Activated CD4-positive, alpha-beta memory T cell treated with anti-CD3 and anti-CD28 coated beads, Interleukin-2, amount 10 ng/mL, durations not matched to agents 7 days and 5 days (primary cell): ENCODE measurements around the gene ORM1. TPM values are rescaled to one million over a fixed set of nuclear protein-coding genes. Genes with fewer than 3 reads are reported as not detected.

ENCODE experiments used
- CTCF ChIA-PET: fragments of 350-600 bp; sonication (Branson Sonifier 250); formaldehyde crosslinking; loops from one replicate; lab custom pipeline; 2021; ENCODE audit warnings: antibody characterized with exemption, inconsistent platforms; lab: Charles Lee
- POLR2A ChIA-PET: fragments of 350-600 bp; sonication (Branson Sonifier 250); formaldehyde crosslinking; loops from one replicate; lab custom pipeline; 2021; ENCODE audit warnings: antibody characterized with exemption; lab: Charles Lee
- DNase-seq: peaks from one replicate; pipeline ENCODE4 v3.0.0-alpha.2; 2020
- H3K27ac Mint-ChIP-seq: one replicate; pipeline ENCODE4 v1.8.0; 2021; ENCODE audit warnings: mild to moderate bottlenecking, mixed read lengths
- H3K27me3 Mint-ChIP-seq: one replicate; pipeline ENCODE4 v1.8.0; 2021; ENCODE audit warnings: mixed read lengths
- H3K36me3 Mint-ChIP-seq: one replicate; pipeline ENCODE4 v1.8.0; 2021; ENCODE audit warnings: low read depth, mixed read lengths
- H3K4me1 Mint-ChIP-seq: one replicate; pipeline ENCODE4 v1.8.0; 2021; ENCODE audit warnings: mixed read lengths
- H3K4me3 Mint-ChIP-seq: one replicate; pipeline ENCODE4 v1.8.0; 2021; ENCODE audit warnings: mild to moderate bottlenecking, mixed read lengths
- H3K9me3 Mint-ChIP-seq: one replicate; pipeline ENCODE4 v1.8.0; 2021; ENCODE audit warnings: mixed read lengths
- total RNA-seq, 2 experiments: library from RNA; stranded (reverse); gene quantifications; one replicate each; pipeline ENCODE4 v1.2.3, GENCODE V29; 2021

The ORM1 gene
- total RNA-seq, 2 experiments from 2014 or later: not detected

- DNase-seq: no peak
- H3K4me3 Mint-ChIP-seq: no peak overlapping the region
- CTCF ChIA-PET: interaction anchor here (0.6 to 3.3 kb wide), 23 partner anchors 9 to 1262 kb away, joined by 3 to 34 read pairs (median 5); partner anchors contain the start of gene COL27A1
- H3K4me1 Mint-ChIP-seq: no peaks in the 10 kb centered on the region
- peaks cover 6% of the 10 kb centered on the region for H3K27me3 Mint-ChIP-seq
- H3K9me3 Mint-ChIP-seq: peaks cover 10% of the 10 kb centered on the region
- H3K36me3 Mint-ChIP-seq: no peaks in the 10 kb centered on the region
- POLR2A ChIA-PET: interaction anchor here (1.0 kb wide), 1 partner anchor 208 kb away, joined by 5 read pairs; no protein-coding TSS in a partner anchor
- no peak overlapping the region for H3K27ac Mint-ChIP-seq
Observed at GRCh38 chr9:114290561-114290986, 32.3 kb upstream of the ORM1 start.

GRCh38 chr9:114291064-114291474, 31.8 kb upstream of the ORM1 start:
- CTCF ChIA-PET: interaction anchor here (0.6 to 3.3 kb wide), 24 partner anchors 9 to 1262 kb away, joined by 3 to 34 read pairs (median 4); partner anchors contain the start of gene COL27A1
- no peaks in the 10 kb centered on the region for H3K4me1 Mint-ChIP-seq
- no peak overlapping the region for H3K27ac Mint-ChIP-seq
- peaks cover 6% of the 10 kb centered on the region for H3K27me3 Mint-ChIP-seq
- peaks cover 12% of the 10 kb centered on the region for H3K9me3 Mint-ChIP-seq
- no peaks in the 10 kb centered on the region for H3K36me3 Mint-ChIP-seq
- H3K4me3 Mint-ChIP-seq: no peak overlapping the region
- POLR2A ChIA-PET: interaction anchor here (1.0 kb wide), 1 partner anchor 208 kb away, joined by 5 read pairs; no protein-coding TSS in a partner anchor
- DNase-seq: peak; percentile 73

- Mint-ChIP-seq H3K4me3 (no peak overlapping the region), H3K27ac (no peak overlapping the region), H3K4me1 (no peaks in the 10 kb centered on the region), H3K27me3 (peaks cover 7% of the 10 kb centered on the region), H3K9me3 (peaks cover 13% of the 10 kb centered on the region), H3K36me3 (no peaks in the 10 kb centered on the region)
- POLR2A ChIA-PET: no interaction called here
- DNase-seq: no peak
- CTCF ChIA-PET: interaction anchor here (1.0 to 3.3 kb wide), 6 partner anchors 27 to 210 kb away, joined by 3 to 34 read pairs (median 6); partner anchors contain the start of gene COL27A1
Observed at GRCh38 chr9:114291886-114292590, 30.9 kb upstream of the ORM1 start.

- H3K27me3 Mint-ChIP-seq: peaks cover 7% of the 10 kb centered on the region
- no peak overlapping the region for H3K4me3 Mint-ChIP-seq
- no peak overlapping the region for H3K27ac Mint-ChIP-seq
- H3K4me1 Mint-ChIP-seq: no peaks in the 10 kb centered on the region
- ChIA-PET CTCF (interaction anchor here (0.7 to 1.4 kb wide), 2 partner anchors 187 to 203 kb away, joined by 4 to 6 read pairs; no protein-coding TSS in a partner anchor), POLR2A (no interaction called here)
- H3K36me3 Mint-ChIP-seq: no peaks in the 10 kb centered on the region
- peaks cover 13% of the 10 kb centered on the region for H3K9me3 Mint-ChIP-seq
- no peak for DNase-seq
Observed at GRCh38 chr9:114294664-114295063, 28.2 kb upstream of the ORM1 start.

- ChIA-PET CTCF (no interaction called here), POLR2A (no interaction called here)
- H3K9me3 Mint-ChIP-seq: peaks cover 13% of the 10 kb centered on the region
- H3K4me1 Mint-ChIP-seq: no peaks in the 10 kb centered on the region
- H3K27me3 Mint-ChIP-seq: peaks cover 7% of the 10 kb centered on the region
- no peak overlapping the region for H3K4me3 Mint-ChIP-seq
- H3K27ac Mint-ChIP-seq: no peak overlapping the region
- no peaks in the 10 kb centered on the region for H3K36me3 Mint-ChIP-seq
- no peak for DNase-seq
Observed at GRCh38 chr9:114296338-114296737, 26.6 kb upstream of the ORM1 start.

- H3K27ac Mint-ChIP-seq: no peak overlapping the region
- POLR2A ChIA-PET: no interaction called here
- no peaks in the 10 kb centered on the region for H3K36me3 Mint-ChIP-seq
- H3K4me1 Mint-ChIP-seq: no peaks in the 10 kb centered on the region
- H3K4me3 Mint-ChIP-seq: no peak overlapping the region
- CTCF ChIA-PET: interaction anchor here (1.3 to 1.6 kb wide), 2 partner anchors 9 to 217 kb away, joined by 3 to 6 read pairs; no protein-coding TSS in a partner anchor
- DNase-seq: peak; percentile 12
- H3K27me3 Mint-ChIP-seq: peaks cover 2% of the 10 kb centered on the region
- peaks cover 12% of the 10 kb centered on the region for H3K9me3 Mint-ChIP-seq
Observed at GRCh38 chr9:114299286-114300152, 23.4 kb upstream of the ORM1 start.

GRCh38 chr9:114300153-114300845, 22.6 kb upstream of the ORM1 start:
- peak; percentile 14 for DNase-seq
- H3K9me3 Mint-ChIP-seq: peaks cover 4% of the 10 kb centered on the region
- no peaks in the 10 kb centered on the region for H3K4me1 Mint-ChIP-seq
- no peak overlapping the region for H3K4me3 Mint-ChIP-seq
- peaks cover 2% of the 10 kb centered on the region for H3K27me3 Mint-ChIP-seq
- CTCF ChIA-PET: interaction anchor here (1.6 kb wide), 1 partner anchor 10 kb away, joined by 6 read pairs; no protein-coding TSS in a partner anchor
- H3K27ac Mint-ChIP-seq: no peak overlapping the region
- no peaks in the 10 kb centered on the region for H3K36me3 Mint-ChIP-seq
- POLR2A ChIA-PET: no interaction called here

- POLR2A ChIA-PET: no interaction called here
- CTCF ChIA-PET: no interaction called here
- peaks cover under 1% of the 10 kb centered on the region for H3K9me3 Mint-ChIP-seq
- no peak overlapping the region for H3K27ac Mint-ChIP-seq
- H3K27me3 Mint-ChIP-seq: peaks cover 2% of the 10 kb centered on the region
- no peak overlapping the region for H3K4me3 Mint-ChIP-seq
- no peaks in the 10 kb centered on the region for H3K4me1 Mint-ChIP-seq
- DNase-seq: no peak
- no peaks in the 10 kb centered on the region for H3K36me3 Mint-ChIP-seq
Observed at GRCh38 chr9:114300846-114301797, 21.8 kb upstream of the ORM1 start.

GRCh38 chr9:114301798-114302565, 20.9 kb upstream of the ORM1 start:
- Mint-ChIP-seq H3K4me3 (no peak overlapping the region), H3K36me3 (no peaks in the 10 kb centered on the region), H3K27ac (no peak overlapping the region), H3K4me1 (no peaks in the 10 kb centered on the region), H3K27me3 (no peaks in the 10 kb centered on the region), H3K9me3 (no peaks in the 10 kb centered on the region)
- peak; percentile 10 for DNase-seq
- CTCF ChIA-PET: no interaction called here
- POLR2A ChIA-PET: no interaction called here

- Mint-ChIP-seq H3K4me1 (no peaks in the 10 kb centered on the region), H3K4me3 (no peak overlapping the region), H3K9me3 (no peaks in the 10 kb centered on the region), H3K27me3 (no peaks in the 10 kb centered on the region), H3K27ac (no peak overlapping the region), H3K36me3 (no peaks in the 10 kb centered on the region)
- DNase-seq: peak; percentile 8
- ChIA-PET POLR2A (no interaction called here), CTCF (no interaction called here)
Observed at GRCh38 chr9:114302727-114303126, 20.2 kb upstream of the ORM1 start.

GRCh38 chr9:114303571-114303970, 19.3 kb upstream of the ORM1 start:
- peak; percentile 7 for DNase-seq
- H3K9me3 Mint-ChIP-seq: no peaks in the 10 kb centered on the region
- H3K36me3 Mint-ChIP-seq: no peaks in the 10 kb centered on the region
- H3K27ac Mint-ChIP-seq: no peak overlapping the region
- no peaks in the 10 kb centered on the region for H3K4me1 Mint-ChIP-seq
- POLR2A ChIA-PET: no interaction called here
- no peak overlapping the region for H3K4me3 Mint-ChIP-seq
- CTCF ChIA-PET: interaction anchor here (1.2 kb wide), 1 partner anchor 13 kb away, joined by 5 read pairs; no protein-coding TSS in a partner anchor
- no peaks in the 10 kb centered on the region for H3K27me3 Mint-ChIP-seq
